Stomach (tissue), 9 donors: Measurements from ENCODE around the gene ARID1B. TPM values are rescaled to one million over a fixed set of nuclear protein-coding genes. Genes with fewer than 3 reads are reported as not detected.
A peak's percentile ranks its signal among the peaks of the same experiment; 100 is the strongest.

Source experiments
- DNase-seq, 2 donors: peaks; one replicate each; pipeline versions ENCODE4 v3.0.0 to v3.0.0-alpha.2; 2013 to 2019
- H3K27ac ChIP-seq, 5 donors: fragments of 200-600 bp in 4 of 5; sonication (generic) in 4 of 5; one replicate each; pipeline ENCODE4 v1.5.1; 2013 to 2019; ENCODE audit warnings: mild to moderate bottlenecking in 1 of 5, moderate library complexity in 1 of 5
- H3K27me3 ChIP-seq, 3 donors: fragments of 200-600 bp; sonication (generic); one replicate each; pipeline ENCODE4 v1.5.1; 2017 to 2019; ENCODE audit warnings: mixed run types in 1 of 3
- H3K36me3 ChIP-seq, 4 donors: fragments of 200-600 bp; sonication (generic); 1 replicate in 3 of 4; 2 replicates in 1 of 4; pipeline ENCODE4 v1.5.1; 2016 to 2019
- H3K4me1 ChIP-seq, 4 donors: fragments of 200-600 bp; sonication (generic); one replicate each; pipeline ENCODE4 v1.5.1; 2016 to 2019
- H3K4me3 ChIP-seq, 4 donors: fragments of 200-600 bp; sonication (generic) in 3 of 4; one replicate each; pipeline ENCODE4 v1.5.1; 2016 to 2019; ENCODE audit warnings: mild to moderate bottlenecking in 1 of 4
- H3K9me3 ChIP-seq, 4 donors: fragments of 200-600 bp; sonication (generic); one replicate each; pipeline ENCODE4 v1.5.1; 2016 to 2019
- CTCF ChIP-seq, 7 experiments: fragments of 450-650 bp in 4 of 7; fragments of 200-600 bp in 3 of 7; sonication (generic) in 3 of 7; IDR thresholded peaks; one replicate each; pipeline ENCODE4 v1.5.1; 2016 to 2019; ENCODE audit warnings: antibody characterized with exemption in 7 of 7, control low read depth in 2 of 7, mild to moderate bottlenecking in 1 of 7
- EP300 ChIP-seq: sonication (generic); formaldehyde crosslinking; IDR thresholded peaks from one replicate; pipeline ENCODE4 v1.6.1; 2017; ENCODE audit warnings: antibody characterized with exemption
- POLR2A ChIP-seq, 4 donors: fragments of 450-650 bp; IDR thresholded peaks; one replicate each; pipeline ENCODE4 v1.6.1; 2016; ENCODE audit warnings: antibody characterized with exemption in 4 of 4, control low read depth in 2 of 4, mild to moderate bottlenecking in 1 of 4, moderate library complexity in 1 of 4
- POLR2AphosphoS5 ChIP-seq, 3 donors: sonication (generic); formaldehyde crosslinking; IDR thresholded peaks; one replicate each; pipeline ENCODE4 v1.6.1; 2016; ENCODE audit warnings: antibody characterized with exemption in 3 of 3
- WGBS, 5 donors: extraction: QIAGEN DNeasy Blood & Tissue Kit in 3 of 5; methylation state at CpG; one replicate each; pipeline versions ENCODE4 v1.1.5 to v1.1.7; 2013 to 2018; 5-methylcytosine and 5-hydroxymethylcytosine counted together
- intact Hi-C: fragments of 100-400 bp; cut with DNase I; formaldehyde crosslinking; loops from one replicate; pipeline ENCODE4 v1.15.1; 2023; ENCODE audit warnings: low total_unique reads
- polyA plus RNA-seq, 3 donors: library from polyadenylated mRNA; stranded (reverse); fragments of 200-250 nt; gene quantifications; one replicate each; pipeline ENCODE4 v1.2.3, GENCODE V29; 2013
- total RNA-seq, 5 donors: library from RNA; depleted of rRNA; stranded (reverse); fragments of >200 nt; gene quantifications; one replicate each; pipeline versions ENCODE4 v1.1.0 to v1.2.3, GENCODE V29; 2014 to 2016
- donor health status: healthy with polysubstance abuse.
- donor health status: Bipolar disorder and iron deficiency.
- donor health status: healthy.

Gene ARID1B
- total and polyA plus RNA-seq, 8 donors, result 8.8 to 183 (median 48.3) TPM

- Histone ChIP-seq H3K27ac (no peak overlapping the region), H3K36me3 (no peaks in the 10 kb centered on the region), H3K4me1 (peaks cover 28 to 98% (median 64%) of the 10 kb centered on the region in 4 donors), H3K9me3 (no peaks in the 10 kb centered on the region), H3K4me3 (no peak overlapping the region), H3K27me3 (no peaks in the 10 kb centered on the region)
- TF ChIP-seq POLR2AphosphoS5 (IDR thresholded peaks at IDR 0.05) (no peak), EP300 (no peak)
- DNase-seq, result no peak
- WGBS, 5 donors, result 47 to 61% (median 52%) methylated on average over 7 of the region's 7 CpGs
- intact Hi-C loops, result no loop called here
Measured at GRCh38 chr6:156849806-156850205, 72.6 kb downstream of the ARID1B start.

GRCh38 chr6:156850353-156850752, 73.2 kb downstream of the ARID1B start:
- Histone ChIP-seq H3K36me3 (no peaks in the 10 kb centered on the region), H3K27me3 (no peaks in the 10 kb centered on the region), H3K9me3 (no peaks in the 10 kb centered on the region), H3K4me1 (peaks cover 23 to 97% (median 61%) of the 10 kb centered on the region in 4 donors), H3K4me3 (no peak overlapping the region), H3K27ac (no peak overlapping the region)
- TF ChIP-seq POLR2AphosphoS5 (IDR thresholded peaks at IDR 0.05), result no peak
- TF ChIP-seq POLR2A (IDR thresholded peaks at IDR 0.05), result no peak
- no peak for TF ChIP-seq CTCF (IDR thresholded peaks at IDR 0.05)
- no peak for TF ChIP-seq EP300
- 91 to 96% (median 92%) methylated on average over 3 of the region's 3 CpGs for WGBS, 5 donors
- intact Hi-C loops, result no loop called here
- DNase-seq, result no peak

GRCh38 chr6:156851454-156851921, 74.3 kb downstream of the ARID1B start:
- Histone ChIP-seq H3K27me3 (no peaks in the 10 kb centered on the region), H3K36me3 (no peaks in the 10 kb centered on the region), H3K4me1 (peaks cover 23 to 97% (median 59%) of the 10 kb centered on the region in 4 donors), H3K9me3 (no peaks in the 10 kb centered on the region), H3K4me3 (no peak overlapping the region), H3K27ac (peak overlapping the region in 1 of 5 donors; percentile 16)
- intact Hi-C loops, result no loop called here
- no peak for DNase-seq
- TF ChIP-seq EP300 (no peak), POLR2AphosphoS5 (IDR thresholded peaks at IDR 0.05) (no peak), POLR2A (IDR thresholded peaks at IDR 0.05) (no peak), CTCF (IDR thresholded peaks at IDR 0.05) (no peak)
- WGBS, 5 donors, result 61 to 80% (median 76%) methylated on average over 3 of the region's 3 CpGs

GRCh38 chr6:156852147-156852857, 75.1 kb downstream of the ARID1B start:
- intact Hi-C loops, result no loop called here
- H3K27me3 ChIP-seq, result no peaks in the 10 kb centered on the region
- WGBS, 5 donors, result 74 to 80% (median 78%) methylated on average over 9 of the region's 9 CpGs
- H3K36me3 ChIP-seq, result no peaks in the 10 kb centered on the region
- no peaks in the 10 kb centered on the region for H3K9me3 ChIP-seq
- peak overlapping the region in 1 of 5 donors; percentile 16 for H3K27ac ChIP-seq
- no peak for TF ChIP-seq CTCF (IDR thresholded peaks at IDR 0.05)
- TF ChIP-seq POLR2A (IDR thresholded peaks at IDR 0.05), result no peak
- no peak for DNase-seq
- peaks cover 16 to 95% (median 53%) of the 10 kb centered on the region in 4 donors for H3K4me1 ChIP-seq
- no peak overlapping the region for H3K4me3 ChIP-seq

- WGBS, 5 donors, result 41 to 79% (median 66%) methylated on average over 1 of the region's 1 CpG
- DNase-seq, result no peak
- no peaks in the 10 kb centered on the region for H3K9me3 ChIP-seq
- intact Hi-C loops, result no loop called here
- no peaks in the 10 kb centered on the region for H3K36me3 ChIP-seq
- no peak for TF ChIP-seq EP300
- TF ChIP-seq POLR2A (IDR thresholded peaks at IDR 0.05), result no peak
- TF ChIP-seq CTCF (IDR thresholded peaks at IDR 0.05), result no peak
- TF ChIP-seq POLR2AphosphoS5 (IDR thresholded peaks at IDR 0.05), result no peak
- no peak overlapping the region for H3K27ac ChIP-seq
- H3K4me3 ChIP-seq, result no peak overlapping the region
- H3K4me1 ChIP-seq, result peaks cover 11 to 95% (median 51%) of the 10 kb centered on the region in 4 donors
- no peaks in the 10 kb centered on the region for H3K27me3 ChIP-seq
Measured at GRCh38 chr6:156852858-156853216, 75.7 kb downstream of the ARID1B start.
